Stimulated activated CD8-positive, alpha-beta memory T cell treated with anti-CD3 and anti-CD28 coated beads, Interleukin-4, amount 100 ng/mL, for 4 hours (primary cell): Measurements from ENCODE around the gene DDX21.
"Not testable (repeated sequence)": the region's sequence is repeated elsewhere in the genome, so short reads cannot be mapped to it uniquely, and the experiment has no call there.

Experiments
- DNase-seq, 2 donors: peaks; one replicate each; pipeline ENCODE4 v3.0.0-alpha.2; 2020; ENCODE audit warnings: low read depth in 2 of 2, low spot score in 1 of 2

DDX21 gene

GRCh38 chr10:68987611-68988010, 31.6 kb downstream of the DDX21 start:
- no peak for DNase-seq

GRCh38 chr10:68988530-68989316, 32.8 kb downstream of the DDX21 start, which contains the start of gene KIFBP:
Gene KIFBP (plus strand): TSS chr10:68988803. CDS start chr10:68988833, 30 bp downstream.
- DNase-seq, result peak; percentile 33 to 60

DNA sequence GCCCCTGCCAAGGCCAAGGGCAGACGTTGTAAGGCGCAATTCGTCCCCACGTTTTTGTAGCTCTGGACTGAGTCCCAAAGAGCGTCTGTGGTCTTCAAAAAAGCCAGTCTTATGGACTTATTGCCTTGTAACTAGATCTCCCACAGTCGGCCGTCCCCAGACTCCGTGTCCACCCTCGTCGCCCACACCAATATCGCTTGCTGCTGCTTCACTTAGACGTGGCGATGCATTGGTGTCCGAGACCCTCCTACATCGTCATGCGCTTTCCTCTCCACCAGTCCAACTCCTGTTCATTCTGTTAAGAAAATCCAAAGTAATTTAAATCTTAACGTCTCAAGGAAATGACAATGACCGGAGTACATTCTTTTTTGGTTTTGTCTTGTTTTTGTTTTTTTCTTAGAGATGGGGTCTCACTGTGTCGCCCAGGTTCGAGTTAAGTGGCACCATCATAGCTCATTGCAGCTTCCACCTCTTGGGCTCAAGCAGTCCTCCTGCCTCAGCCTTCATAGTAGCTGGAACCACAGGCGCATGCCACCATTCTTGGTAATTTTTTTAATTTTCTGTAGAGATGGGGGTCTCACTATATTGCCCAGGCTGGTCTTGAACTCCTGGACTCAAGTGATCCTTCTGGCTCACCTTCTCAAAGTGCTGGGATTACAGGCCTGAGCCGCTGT, 33.5 kb downstream of the DDX21 start:
- no peak for DNase-seq

DNA sequence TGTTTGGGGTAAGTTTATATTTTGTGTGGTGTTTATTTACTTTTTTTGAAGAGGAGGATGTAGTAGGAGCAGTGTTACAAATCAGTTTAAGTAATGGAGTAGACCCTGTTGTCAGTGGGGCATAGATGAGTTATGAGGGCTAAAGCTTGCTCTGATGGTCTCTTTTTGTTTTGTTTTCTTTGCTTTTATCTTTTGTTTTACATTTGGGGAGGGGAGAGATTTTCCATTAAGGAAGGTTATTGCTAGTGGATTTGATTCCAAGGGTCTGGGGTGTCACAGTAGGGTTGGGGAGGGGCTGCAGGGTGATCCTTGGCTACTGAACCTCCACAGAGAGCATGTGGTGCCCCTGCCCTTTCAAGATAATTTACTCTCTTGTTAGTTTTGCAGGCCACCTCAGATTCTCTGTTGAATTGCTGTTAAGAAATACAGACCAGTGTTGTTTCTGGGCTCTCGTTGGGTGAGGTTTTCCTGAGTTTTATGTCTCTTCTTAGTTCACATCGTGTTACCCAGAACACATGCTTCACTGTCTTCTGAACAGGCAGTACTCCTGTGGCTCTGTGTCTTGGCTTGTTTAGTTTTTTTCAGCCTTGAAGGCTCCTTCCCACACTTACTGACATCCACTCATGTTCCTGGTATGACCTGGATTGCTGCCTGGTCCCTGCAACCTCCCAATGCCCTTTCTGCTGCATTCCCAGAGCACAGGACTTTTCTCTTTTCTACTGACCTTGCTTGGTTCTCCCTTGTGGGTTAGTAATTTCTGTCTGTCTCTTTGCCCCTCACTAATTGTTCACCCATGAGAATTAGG, 36.9 kb downstream of the DDX21 start:
- no peak for DNase-seq

DNA sequence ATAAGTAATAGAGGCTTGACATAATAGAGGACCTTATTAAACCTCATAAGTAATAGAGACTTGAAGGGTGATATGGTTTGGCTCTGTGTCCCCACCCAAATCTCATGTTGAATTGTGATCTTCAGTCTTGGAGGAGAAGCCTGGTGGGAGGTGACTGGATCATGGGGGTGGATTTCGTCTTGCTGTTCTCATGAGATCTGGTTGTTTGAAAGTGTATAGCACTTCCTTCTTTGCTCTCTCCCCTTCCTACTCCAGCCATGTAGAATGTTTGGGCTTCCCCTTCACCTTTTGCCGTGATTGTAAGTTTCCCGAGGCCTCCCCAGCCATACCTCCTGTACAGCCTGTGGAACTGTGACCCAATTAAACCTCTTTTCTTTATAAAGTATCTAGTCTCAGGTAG, 41.2 kb downstream of the DDX21 start:
- no peak for DNase-seq

- DNase-seq, result no peak
Observed at GRCh38 chr10:69004821-69005220, 48.9 kb downstream of the DDX21 start.

- no peak for DNase-seq
Observed at GRCh38 chr10:69005704-69006485, 49.9 kb downstream of the DDX21 start.

DNA sequence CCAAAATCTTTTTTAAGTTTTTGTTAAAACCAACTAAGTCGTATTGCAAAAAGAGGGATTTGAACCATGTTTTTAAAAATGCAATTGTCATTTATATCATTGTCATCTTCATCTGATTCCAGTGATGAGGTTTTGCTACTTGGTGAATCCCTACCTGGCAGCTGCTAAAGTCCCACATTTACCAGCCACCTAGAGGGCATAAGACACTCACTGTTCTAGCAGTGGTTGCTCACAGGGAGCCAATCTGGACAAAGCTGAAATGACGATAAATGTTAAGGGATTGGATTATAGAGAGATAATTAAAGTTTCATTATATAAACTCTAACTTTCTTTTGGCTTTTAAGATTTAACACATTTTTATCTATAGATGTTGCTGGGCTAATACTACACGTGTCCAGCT, 51.3 kb downstream of the DDX21 start:
- DNase-seq, result no peak

GRCh38 chr10:69009360-69009759, 53.4 kb downstream of the DDX21 start:
- DNase-seq, result no peak

DNA sequence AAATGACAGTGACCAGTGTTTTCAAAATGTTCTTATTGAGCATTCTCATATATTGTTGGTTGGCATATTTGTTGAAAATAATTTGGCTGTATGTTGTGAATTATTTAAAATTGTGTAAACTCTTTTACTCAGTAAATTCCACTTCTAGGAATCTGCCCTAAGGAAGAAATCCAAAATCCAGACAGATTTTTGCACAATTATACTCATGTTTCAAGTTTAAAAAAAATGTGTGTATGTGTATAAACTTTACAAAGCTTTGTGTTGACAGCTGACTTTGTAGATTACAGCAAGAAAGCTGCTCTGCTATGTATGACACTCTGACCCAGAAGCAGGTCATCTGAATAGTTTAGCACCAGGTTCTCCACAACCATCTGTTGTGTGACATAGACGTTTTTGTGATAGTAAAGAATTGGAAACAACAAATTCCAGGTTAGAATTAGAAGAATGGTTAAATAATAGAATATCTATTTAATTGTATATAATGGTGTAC, 54.2 kb downstream of the DDX21 start:
- no peak for DNase-seq

- DNase-seq, result not testable (repeated sequence)
Observed at GRCh38 chr10:69012778-69013177, 56.8 kb downstream of the DDX21 start.

- no peak for DNase-seq
Observed at GRCh38 chr10:69014171-69014570, 58.2 kb downstream of the DDX21 start.

GRCh38 chr10:69018613-69019012, 62.6 kb downstream of the DDX21 start:
- no peak for DNase-seq

- DNase-seq, result no peak
Observed at GRCh38 chr10:69022611-69023010, 66.6 kb downstream of the DDX21 start.

DNA sequence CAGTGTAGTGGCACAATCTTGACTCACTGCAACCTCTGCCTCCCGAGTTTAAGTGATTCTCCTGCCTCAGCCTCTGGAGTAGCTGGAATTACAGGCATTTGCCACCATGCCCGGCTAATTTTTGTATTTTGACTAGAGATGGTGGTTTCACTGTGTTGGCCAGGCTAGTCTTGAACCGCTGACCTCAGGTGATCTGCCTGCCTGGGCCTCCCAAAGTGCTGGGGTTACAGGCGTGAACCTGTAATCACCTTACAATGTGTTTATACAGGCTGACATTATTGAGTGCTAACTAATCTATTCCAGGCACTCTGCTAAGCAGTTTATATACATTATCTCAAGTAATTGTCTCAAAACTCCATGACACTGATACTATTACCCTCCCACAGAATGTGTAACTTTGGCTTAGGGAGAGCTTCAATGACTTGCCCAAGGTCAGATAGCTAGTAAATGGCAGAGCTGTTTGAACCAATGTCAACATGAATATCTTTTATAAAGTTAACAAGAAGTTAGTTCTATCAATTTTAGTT, 69.5 kb downstream of the DDX21 start:
- no peak for DNase-seq

DNA sequence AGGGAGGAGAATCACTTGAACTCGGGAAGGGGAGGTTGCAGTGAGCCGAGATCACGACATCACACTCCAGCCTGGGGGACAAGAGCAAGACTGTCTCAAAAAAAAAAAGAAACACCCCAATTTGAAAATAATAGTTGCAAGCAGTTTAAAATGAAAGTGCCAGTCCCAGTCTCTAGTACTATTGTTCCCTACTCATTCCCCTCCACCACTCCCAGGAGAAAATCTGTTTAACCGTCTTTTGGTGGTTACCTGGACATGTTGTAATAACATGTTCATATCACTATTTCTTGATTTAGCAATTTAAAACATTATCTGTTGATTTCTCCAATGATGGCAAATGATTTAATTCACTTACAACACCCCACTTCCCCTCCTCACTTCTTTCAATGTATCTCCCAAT, 77.3 kb downstream of the DDX21 start:
- no peak for DNase-seq
